22Rv1 (cell line): ENCODE measurements around the gene ANTXR1.

Source experiments
- ZFX ChIP-seq: fragments of 450-650 bp; IDR thresholded peaks from 2 replicates; pipeline ENCODE4 v1.6.1; 2017; ENCODE audit warnings: antibody characterized with exemption, borderline replicate concordance
- TF ChIP-seq, protein P1 (sequence below): fragments of 450-650 bp; IDR thresholded peaks from 2 replicates; pipeline ENCODE4 v1.5.1; 2017; ENCODE audit warnings: mild to moderate bottlenecking

- TF ChIP-seq, protein P1, sequence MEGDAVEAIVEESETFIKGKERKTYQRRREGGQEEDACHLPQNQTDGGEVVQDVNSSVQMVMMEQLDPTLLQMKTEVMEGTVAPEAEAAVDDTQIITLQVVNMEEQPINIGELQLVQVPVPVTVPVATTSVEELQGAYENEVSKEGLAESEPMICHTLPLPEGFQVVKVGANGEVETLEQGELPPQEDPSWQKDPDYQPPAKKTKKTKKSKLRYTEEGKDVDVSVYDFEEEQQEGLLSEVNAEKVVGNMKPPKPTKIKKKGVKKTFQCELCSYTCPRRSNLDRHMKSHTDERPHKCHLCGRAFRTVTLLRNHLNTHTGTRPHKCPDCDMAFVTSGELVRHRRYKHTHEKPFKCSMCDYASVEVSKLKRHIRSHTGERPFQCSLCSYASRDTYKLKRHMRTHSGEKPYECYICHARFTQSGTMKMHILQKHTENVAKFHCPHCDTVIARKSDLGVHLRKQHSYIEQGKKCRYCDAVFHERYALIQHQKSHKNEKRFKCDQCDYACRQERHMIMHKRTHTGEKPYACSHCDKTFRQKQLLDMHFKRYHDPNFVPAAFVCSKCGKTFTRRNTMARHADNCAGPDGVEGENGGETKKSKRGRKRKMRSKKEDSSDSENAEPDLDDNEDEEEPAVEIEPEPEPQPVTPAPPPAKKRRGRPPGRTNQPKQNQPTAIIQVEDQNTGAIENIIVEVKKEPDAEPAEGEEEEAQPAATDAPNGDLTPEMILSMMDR = no peak
- TF ChIP-seq ZFX = no peak
Measured at GRCh38 chr2:69213201-69213600, 200.2 kb downstream of the ANTXR1 start.
